ENCODE data around the gene FAM131A. TPM values are rescaled to one million over a fixed set of nuclear protein-coding genes. Genes with fewer than 3 reads are reported as not detected.

FAM131A gene
- total RNA-seq, 1 donor from 2014 or later = 30.2 TPM

- DNase-seq = no peak
- H3K36me3 ChIP-seq = no peaks in the 10 kb centered on the region
- H3K27me3 ChIP-seq (ENCODE audit: low read depth) = peaks cover 89% of the 10 kb centered on the region
- TF ChIP-seq, protein P1, sequence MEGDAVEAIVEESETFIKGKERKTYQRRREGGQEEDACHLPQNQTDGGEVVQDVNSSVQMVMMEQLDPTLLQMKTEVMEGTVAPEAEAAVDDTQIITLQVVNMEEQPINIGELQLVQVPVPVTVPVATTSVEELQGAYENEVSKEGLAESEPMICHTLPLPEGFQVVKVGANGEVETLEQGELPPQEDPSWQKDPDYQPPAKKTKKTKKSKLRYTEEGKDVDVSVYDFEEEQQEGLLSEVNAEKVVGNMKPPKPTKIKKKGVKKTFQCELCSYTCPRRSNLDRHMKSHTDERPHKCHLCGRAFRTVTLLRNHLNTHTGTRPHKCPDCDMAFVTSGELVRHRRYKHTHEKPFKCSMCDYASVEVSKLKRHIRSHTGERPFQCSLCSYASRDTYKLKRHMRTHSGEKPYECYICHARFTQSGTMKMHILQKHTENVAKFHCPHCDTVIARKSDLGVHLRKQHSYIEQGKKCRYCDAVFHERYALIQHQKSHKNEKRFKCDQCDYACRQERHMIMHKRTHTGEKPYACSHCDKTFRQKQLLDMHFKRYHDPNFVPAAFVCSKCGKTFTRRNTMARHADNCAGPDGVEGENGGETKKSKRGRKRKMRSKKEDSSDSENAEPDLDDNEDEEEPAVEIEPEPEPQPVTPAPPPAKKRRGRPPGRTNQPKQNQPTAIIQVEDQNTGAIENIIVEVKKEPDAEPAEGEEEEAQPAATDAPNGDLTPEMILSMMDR (IDR thresholded peaks at IDR 0.05; ENCODE audit: borderline replicate concordance) = no peak
- peak within 1 kb of the TSS; percentile 78 for H3K27ac ChIP-seq (replicated peaks)
- intact Hi-C loops (cut with micrococcal nuclease) = no loop called here
- H3K9me3 ChIP-seq (replicated peaks) = no peaks in the 10 kb centered on the region
- peaks cover 39% of the 10 kb centered on the region for H3K4me1 ChIP-seq
- peak within 1 kb of the TSS; percentile 69 for H3K4me3 ChIP-seq
Observed at GRCh38 chr3:184377882-184378445, 40.6 kb downstream of the FAM131A start, which contains the start of gene THPO. THPO (minus strand) TSS chr3:184378207; CDS start chr3:184376259, 1,948 bp downstream.

GRCh38 chr3:184378651-184379357, 41.4 kb downstream of the FAM131A start:
- no peak for DNase-seq
- Histone ChIP-seq H3K4me3 (peak overlapping the region; percentile 69), H3K36me3 (no peaks in the 10 kb centered on the region), H3K9me3 (replicated peaks) (no peaks in the 10 kb centered on the region), H3K4me1 (peaks cover 39% of the 10 kb centered on the region), H3K27me3 (ENCODE audit: low read depth) (peaks cover 94% of the 10 kb centered on the region), H3K27ac (replicated peaks) (peak overlapping the region; percentile 78)
- TF ChIP-seq, protein P1 (IDR thresholded peaks at IDR 0.05; ENCODE audit: borderline replicate concordance) = no peak
- intact Hi-C loops (cut with micrococcal nuclease) = no loop called here

DNA sequence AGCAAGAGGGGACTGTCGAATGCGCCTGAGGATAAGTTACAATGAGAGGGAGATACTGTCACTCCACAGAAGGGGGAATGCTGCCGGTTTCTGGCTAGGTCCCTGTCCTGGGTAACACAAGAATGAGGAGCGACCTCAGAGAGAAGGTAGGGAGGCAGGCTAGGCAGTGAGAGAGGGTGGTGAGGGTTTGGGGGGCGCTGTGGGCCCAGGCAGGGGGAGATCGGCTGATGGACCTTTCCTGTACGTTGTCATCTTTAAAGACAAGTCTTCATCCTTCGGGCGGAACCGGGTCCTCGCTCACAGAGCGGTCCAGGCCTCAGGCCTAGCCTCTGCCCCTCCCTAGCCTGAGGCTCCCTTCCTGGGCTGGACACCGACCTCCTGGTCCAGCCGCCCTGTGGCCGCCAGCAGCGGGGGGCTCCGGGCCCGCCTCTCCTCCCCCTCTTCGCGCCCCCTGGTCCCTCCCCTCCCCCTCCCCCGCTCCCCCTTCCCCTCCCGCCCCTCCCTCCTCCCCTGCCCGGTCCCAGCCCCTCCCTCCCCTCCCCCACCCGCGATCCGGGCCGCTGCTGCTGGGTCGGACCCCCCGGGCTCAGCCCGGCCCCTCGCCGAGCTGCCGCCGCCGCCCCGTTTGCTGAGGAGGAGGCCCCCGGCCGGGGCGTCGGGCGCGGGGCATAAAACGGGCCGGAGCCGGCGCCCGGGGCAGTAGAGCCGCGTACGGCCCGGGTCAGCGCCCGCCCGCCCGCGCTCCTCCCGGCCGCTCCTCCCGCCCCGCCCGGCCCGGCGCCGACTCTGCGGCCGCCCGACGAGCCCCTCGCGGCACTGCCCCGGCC, 42.2 kb downstream of the FAM131A start, which contains the start of gene CHRD:
Gene CHRD (plus strand): TSS at position 697 of the 827 bp plus-strand sequence. CDS start 265 bp downstream, outside the sequence.
- DNase-seq = peak; percentile 58
- intact Hi-C loops (cut with micrococcal nuclease) = no loop called here
- H3K4me3 ChIP-seq = peak within 1 kb of the TSS; percentile 69

DNA sequence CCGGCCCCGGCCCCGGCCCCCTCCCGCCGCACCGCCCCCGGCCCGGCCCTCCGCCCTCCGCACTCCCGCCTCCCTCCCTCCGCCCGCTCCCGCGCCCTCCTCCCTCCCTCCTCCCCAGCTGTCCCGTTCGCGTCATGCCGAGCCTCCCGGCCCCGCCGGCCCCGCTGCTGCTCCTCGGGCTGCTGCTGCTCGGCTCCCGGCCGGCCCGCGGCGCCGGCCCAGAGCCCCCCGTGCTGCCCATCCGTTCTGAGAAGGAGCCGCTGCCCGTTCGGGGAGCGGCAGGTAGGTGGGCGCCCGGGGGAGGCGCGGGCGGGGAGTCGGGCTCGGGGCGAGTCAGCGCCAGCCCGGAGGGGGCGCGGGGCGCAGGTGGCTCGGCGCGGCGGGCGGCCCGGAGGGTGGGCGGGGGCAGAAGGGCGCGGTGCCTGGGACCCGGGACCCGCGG, 42.8 kb downstream of the FAM131A start:
- H3K4me1 ChIP-seq = peaks cover 39% of the 10 kb centered on the region
- DNase-seq = peak; percentile 72
- intact Hi-C loops (cut with micrococcal nuclease) = no loop called here
- no peaks in the 10 kb centered on the region for H3K9me3 ChIP-seq (replicated peaks)
- H3K4me3 ChIP-seq = peak overlapping the region; percentile 69
- TF ChIP-seq, protein P1 (IDR thresholded peaks at IDR 0.05; ENCODE audit: borderline replicate concordance) = no peak
- peak overlapping the region; percentile 73 for H3K27ac ChIP-seq (replicated peaks)
- peaks cover 86% of the 10 kb centered on the region for H3K27me3 ChIP-seq (ENCODE audit: low read depth)
- H3K36me3 ChIP-seq = no peaks in the 10 kb centered on the region

More for the DNA sequence above, 42.2 kb downstream of the FAM131A start, which contains the start of gene CHRD:
- Histone ChIP-seq H3K4me1 (peaks cover 39% of the 10 kb centered on the region), H3K36me3 (no peaks in the 10 kb centered on the region), H3K9me3 (replicated peaks) (no peaks in the 10 kb centered on the region), H3K27ac (replicated peaks) (peak within 1 kb of the TSS; percentile 78), H3K27me3 (ENCODE audit: low read depth) (peaks cover 92% of the 10 kb centered on the region)
- TF ChIP-seq, protein P1 (IDR thresholded peaks at IDR 0.05; ENCODE audit: borderline replicate concordance) = no peak

DNA sequence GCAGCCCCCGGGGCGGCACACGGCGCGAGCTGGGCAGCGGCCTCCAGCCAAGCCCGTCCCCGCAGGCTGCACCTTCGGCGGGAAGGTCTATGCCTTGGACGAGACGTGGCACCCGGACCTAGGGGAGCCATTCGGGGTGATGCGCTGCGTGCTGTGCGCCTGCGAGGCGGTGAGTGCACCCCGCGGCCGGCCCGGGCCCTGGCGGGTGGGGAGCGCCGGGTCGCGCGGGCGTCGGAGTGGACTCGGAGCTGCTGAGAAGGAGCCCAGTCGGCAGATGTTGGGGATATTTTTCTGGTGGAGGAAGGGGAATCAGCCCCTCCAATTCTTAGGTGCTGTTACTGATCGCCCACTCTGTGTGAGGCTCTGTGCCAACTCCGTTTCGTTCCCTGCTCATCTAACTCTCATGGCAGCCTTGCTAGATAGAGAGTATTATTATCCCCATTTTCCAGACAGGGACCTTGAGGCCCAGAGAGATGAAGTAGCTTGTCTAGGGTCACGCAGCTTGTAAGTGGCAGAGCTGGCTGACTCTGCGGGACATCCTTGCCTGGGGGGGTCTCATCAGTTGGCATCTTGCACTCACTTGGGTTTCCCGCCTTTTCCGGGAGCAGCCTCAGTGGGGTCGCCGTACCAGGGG, 43.3 kb downstream of the FAM131A start:
- intact Hi-C loops (cut with micrococcal nuclease) = no loop called here
- Histone ChIP-seq H3K27ac (replicated peaks) (peak overlapping the region; percentile 73), H3K27me3 (ENCODE audit: low read depth) (peaks cover 82% of the 10 kb centered on the region)

More for the DNA sequence above, 43.3 kb downstream of the FAM131A start:
- no peaks in the 10 kb centered on the region for H3K36me3 ChIP-seq
- H3K4me3 ChIP-seq = peak overlapping the region; percentile 69
- no peak for DNase-seq
- TF ChIP-seq, protein P1 (IDR thresholded peaks at IDR 0.05; ENCODE audit: borderline replicate concordance) = no peak
- H3K9me3 ChIP-seq (replicated peaks) = no peaks in the 10 kb centered on the region
- peaks cover 39% of the 10 kb centered on the region for H3K4me1 ChIP-seq
